Sciatic nerve (tissue), 2 donors: ENCODE data around the gene SVIL. TPM values are rescaled to one million over a fixed set of nuclear protein-coding genes. Genes with fewer than 3 reads are reported as not detected.
"Not testable (repeated sequence)": the region's sequence is repeated elsewhere in the genome, so short reads cannot be mapped to it uniquely, and the experiment has no call there.

Experiments used
- ATAC-seq: fragments of 200-7000 bp; cut with Tn5 transposase; one replicate; pipeline ENCODE4 v1.9.1; 2020; ENCODE audit warnings: mild to moderate bottlenecking, moderate library complexity
- DNase-seq: peaks from one replicate; pipeline ENCODE4 v3.0.0-alpha.2; 2020; ENCODE audit warnings: low spot score
- intact Hi-C: fragments of 100-400 bp; cut with DNase I; formaldehyde crosslinking; loops from one replicate; pipeline ENCODE4 v1.14.2; 2022
- total RNA-seq: library from RNA; stranded (reverse); fragmentation: NEBNext Ultra II Directional; extraction: Animal tissue kit (Norgen Biotek cat#: 25700); gene quantifications from one replicate; pipeline ENCODE4 v1.2.1, GENCODE V29; 2021
- donor health status: DM: no; HTN: no; CAD: no.
- donor health status: DM: no; HTN: no; CAD: no.

SVIL gene
- total RNA-seq, 1 donor from 2014 or later: 34.5 TPM

DNA sequence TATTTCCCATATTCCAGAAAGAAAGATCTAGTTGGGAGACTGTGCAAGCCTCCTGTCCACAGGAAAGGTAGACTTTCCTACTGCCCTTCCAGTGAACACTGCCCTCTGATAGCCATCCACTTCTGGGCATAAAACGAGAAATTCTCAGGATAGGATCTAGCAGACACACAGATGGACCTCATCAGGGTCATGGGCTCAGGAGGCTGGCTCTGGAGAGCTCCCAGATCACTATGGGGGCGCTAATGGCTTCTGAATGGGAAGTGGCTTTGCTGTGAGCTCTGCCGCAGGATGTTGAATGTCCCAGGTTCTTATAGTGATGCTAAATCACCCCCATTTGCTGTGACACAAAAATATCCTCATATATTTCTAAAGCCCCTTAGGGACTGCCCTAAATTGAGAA is 77.1 kb downstream of the SVIL start:
- no peak for ATAC-seq
- DNase-seq: no peak
- intact Hi-C loops: no loop called here

DNA sequence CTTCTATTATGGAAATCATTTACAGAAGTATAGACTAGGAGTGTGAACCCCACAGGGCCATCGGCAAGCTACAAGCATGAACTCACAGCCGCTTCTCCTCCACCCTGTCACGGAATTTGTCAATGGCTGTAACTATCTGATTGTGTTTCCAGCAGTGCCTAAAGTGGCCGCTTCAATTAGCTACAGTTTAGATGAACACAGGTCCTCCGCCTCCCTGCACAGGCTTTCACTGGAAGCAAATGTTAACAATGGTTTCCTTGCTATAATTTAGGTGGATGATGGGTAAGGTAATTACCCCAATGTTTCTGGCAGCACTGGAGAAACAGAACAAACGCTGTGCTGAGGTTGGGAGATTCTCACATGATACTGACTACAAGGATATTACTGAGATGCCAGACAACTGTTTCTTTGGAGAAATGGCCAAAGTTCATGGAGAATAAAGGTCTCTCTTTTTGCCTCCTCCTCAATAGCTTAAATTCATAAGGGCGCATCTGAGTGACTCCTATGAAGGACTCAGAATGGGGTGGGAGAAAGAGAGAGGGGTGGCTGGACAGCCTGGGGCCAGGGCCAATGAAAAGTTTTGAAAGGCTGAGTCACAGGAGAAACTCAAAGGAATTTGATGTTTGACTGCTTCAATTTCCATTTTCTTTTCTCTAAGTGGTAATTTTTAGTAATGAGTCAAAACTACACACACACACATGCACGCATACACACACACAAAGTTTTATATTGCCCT is 78.9 kb downstream of the SVIL start:
- ATAC-seq (peak; percentile 79), DNase-seq (no peak)
- intact Hi-C loops: no loop called here

DNA sequence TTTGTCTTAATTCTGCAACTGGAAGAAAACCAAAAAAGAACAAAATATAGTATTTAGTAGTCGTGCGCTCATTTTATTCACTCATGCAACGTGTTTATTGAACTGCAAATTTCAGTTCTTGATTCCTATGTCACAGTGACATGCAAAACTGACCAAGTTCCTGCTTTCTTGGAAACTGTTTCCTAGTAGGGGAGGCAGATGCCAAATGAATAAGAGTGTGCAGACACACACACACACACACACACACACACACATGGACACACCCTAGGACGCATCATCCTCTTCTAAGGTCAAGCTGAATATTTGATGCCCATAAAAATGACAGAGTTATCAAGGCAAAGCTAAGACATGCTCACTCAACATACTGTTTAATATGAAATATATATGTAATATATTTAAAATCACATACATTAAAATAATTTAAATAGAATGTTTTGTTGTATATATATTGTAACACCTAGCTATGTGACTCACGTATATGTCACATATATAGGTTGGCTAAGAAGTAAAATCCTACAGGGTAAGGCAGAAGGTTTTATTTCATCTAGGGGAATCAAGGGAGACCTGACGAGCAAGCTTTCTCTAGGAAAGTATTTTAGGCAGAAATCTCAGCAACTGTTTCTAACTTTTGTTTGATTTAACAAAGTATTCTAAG is 79.6 kb downstream of the SVIL start:
- no peak for ATAC-seq
- no peak for DNase-seq
- intact Hi-C loops: no loop called here

DNA sequence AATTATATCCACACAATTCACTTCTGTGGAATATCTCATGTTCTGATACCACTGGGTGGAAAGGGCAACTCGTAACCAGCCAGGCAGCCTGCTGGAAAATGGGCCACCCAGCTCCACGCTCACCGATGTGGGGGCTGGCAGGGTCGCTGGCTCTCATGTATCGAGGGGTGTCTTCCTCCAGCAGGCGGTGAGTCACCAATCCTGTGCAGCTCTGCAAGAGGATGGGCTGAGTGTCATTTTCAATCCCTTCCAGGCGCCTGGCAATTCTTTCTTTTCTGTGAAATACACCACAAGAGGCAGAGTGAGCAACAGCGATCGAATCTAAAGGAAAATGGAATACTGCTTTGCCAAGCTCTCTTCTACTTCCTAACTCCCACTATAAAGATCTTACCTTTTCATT is 80.1 kb downstream of the SVIL start:
- intact Hi-C loops: no loop called here
- ATAC-seq (no peak), DNase-seq (no peak)

DNA sequence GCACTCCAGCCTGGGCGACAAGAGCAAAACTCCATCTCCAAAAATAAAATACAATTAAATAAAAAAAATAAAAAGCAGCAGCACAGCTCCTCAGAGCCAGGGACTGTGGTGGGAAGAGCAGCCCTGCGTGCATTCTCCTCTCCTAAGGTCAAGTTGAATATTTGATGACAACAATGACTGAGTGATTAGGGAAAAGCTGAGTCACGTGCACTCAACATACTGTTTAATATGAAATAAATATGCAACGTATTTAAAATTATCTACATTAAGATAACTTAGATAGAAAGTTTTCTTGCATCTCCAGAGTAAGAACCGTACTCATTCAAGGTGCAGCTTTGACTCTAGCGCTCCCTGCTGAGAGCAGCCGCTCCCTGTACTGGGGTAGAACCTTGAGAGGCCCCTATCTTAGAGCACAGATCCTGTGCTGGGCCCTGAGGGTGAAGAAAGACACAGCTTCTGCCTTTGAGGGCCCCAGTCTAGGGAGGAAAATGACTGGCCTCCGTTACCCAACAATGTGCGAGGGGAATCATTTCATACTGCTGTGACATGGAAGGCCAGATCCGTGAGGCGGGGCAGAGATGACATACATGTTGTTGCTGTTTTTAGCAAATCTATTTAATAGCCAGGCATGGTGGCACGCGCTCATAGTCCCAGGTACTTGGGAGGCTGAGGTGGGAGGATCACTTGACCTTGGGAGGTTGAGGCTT is 81.1 kb downstream of the SVIL start:
- intact Hi-C loops: no loop called here
- ATAC-seq (no peak), DNase-seq (no peak)

DNA sequence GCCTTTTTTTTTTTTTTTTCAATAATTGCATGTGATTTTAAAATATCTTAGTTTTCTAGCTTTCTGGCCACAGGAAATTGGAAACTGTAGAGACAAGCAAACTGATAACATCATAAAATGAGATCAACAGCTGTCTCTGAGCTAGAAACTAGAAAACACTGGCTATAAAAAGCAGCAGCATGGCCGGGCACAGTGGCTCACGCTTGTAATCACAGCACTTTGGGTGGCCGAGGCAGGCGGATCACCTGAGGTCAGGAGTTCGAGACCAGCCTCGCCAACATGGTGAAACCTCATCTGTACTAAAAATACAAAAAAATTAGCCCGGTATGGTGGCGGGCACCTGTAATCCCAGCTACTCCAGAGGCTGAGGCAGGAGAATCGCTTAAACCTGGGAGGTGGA is 81.7 kb downstream of the SVIL start:
- DNase-seq, ATAC-seq, intact Hi-C loops: not testable (repeated sequence)

DNA sequence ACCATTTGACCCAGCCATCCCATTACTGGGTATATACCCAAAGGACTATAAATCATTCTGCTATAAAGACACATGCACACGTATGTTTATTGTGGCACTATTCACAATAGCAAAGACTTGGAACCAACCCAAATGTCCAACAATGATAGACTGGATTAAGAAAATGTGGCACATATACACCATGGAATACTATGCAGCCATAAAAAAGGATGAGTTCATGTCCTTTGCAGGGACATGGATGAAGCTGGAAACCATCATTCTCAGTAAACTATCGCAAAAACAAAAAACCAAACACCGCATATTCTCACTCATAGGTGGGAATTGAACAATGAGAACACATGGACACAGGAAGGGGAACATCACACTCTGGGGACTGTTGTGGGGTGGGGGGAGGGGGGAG is 85.3 kb downstream of the SVIL start:
- DNase-seq, intact Hi-C loops, ATAC-seq: not testable (repeated sequence)

DNA sequence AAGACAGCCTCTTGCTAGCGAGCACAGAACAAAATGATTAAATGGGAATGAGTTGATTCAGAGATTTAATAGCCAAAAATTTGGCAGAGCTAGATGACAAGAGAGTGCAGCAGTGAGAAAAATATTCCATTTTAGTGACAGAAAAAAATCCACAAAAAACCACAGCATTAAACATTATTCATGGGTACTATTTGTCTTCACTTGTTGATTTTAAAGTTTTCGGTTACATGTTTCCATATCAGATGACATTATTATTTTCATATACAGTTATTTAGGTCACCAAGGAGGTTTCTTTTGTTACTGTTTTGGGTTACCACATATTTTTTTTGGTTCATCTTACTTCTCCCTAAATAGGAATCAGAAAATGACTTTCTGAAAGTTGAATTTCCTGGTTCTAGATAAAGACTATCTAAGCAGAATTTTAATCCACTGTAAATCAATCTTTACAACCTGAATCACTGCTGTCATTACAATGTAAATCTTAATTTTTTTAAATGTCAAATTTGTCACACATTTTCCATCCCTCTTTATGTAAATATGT is 87.9 kb downstream of the SVIL start:
- intact Hi-C loops: no loop called here
- no peak for DNase-seq
- ATAC-seq: no peak

DNA sequence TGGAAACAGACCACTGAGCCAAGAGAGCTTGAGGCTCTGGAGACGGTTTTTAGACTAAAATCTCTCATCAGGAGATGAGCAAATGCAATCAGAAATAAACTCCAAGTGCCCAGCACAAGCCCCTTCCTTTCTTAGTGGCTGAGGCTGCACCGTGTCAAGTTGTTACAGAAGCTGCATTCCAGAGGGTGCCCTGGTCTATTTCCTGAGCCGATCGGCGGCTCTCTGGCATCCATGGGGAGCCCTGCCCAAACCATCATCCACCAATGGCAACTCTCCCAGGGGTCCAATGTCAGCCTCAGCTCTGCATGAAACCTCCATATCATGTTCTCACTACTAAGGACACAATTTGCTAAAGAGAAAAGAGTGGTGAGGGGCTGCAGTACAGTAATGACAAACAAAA is 89.6 kb downstream of the SVIL start:
- DNase-seq: no peak
- intact Hi-C loops: no loop called here
- ATAC-seq: no peak

DNA sequence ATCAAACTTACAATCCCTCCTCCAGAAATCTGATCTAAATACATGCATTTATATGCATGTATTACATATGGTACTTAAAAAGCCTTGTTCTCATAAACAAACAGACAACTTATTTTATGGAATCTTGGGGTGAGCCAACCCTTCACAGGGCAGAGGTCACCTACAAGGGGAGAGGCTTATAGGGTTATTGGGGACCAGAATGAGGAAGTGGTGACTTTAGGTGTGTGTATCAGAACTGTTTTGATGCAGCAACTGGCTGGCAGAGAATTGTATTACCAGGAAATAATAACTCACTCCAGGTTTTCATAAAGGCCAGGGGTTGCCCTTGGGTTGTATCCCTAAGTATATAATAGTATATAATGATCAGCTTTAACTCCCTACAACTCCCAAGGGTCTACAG is 91.1 kb downstream of the SVIL start:
- DNase-seq (no peak), ATAC-seq (no peak)
- intact Hi-C loops: no loop called here

DNA sequence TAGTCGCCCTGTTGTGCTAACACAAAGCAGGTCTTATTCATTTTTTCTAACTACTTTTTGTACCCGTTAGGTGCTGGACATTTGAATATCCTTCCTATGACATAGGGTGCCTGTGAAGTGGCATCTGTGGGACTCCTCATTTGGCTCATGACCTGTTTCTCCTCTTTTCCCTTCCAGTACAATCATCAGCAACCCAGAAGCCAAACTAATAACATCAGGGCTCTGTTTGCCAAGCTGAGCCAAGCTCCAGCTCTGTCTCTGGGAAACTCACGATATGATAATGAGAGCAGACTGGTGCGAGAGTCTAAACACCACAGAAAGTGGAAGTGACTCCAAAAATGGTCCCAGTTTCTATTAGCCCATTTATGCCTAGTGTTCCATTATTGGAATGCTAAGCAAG is 92.0 kb downstream of the SVIL start:
- DNase-seq (no peak), ATAC-seq (no peak)
- intact Hi-C loops: no loop called here

DNA sequence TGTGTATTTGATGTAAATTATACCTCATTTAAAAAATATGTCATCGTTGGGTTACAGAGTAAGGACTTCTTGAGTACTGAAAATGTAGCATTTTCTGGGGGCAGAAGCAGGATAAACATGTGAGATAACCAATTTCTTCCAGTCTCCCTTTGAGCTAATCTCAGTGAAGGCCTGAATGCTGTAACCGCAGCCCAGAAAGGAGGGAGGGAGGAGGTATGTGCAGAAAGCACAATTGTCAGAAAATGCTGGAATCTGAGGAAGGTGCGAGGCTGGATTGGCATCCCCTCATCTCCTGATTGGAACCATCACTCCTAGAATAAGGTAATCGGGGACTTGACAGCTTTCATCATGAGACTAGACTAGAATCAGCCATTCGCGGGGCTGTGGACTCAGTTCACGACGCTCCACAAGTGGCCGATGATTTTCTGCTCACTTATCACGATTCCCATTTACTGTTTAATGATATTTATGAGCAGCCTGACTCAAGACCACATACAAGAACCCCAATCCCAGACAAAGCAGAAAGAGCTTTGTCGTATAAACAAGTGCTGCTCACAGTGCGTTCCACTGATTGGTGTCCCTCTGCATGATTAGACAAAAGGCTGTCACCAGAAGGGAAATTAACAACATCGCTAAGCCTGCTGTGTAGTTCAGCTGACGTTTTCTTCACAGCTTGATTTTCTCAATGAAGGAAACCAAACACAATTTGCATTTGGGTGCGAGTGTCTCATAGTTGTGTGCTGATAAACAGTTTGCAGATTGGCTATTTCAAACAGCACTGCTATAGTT is 93.2 kb downstream of the SVIL start:
- ATAC-seq: no peak
- intact Hi-C loops: no loop called here
- no peak for DNase-seq

DNA sequence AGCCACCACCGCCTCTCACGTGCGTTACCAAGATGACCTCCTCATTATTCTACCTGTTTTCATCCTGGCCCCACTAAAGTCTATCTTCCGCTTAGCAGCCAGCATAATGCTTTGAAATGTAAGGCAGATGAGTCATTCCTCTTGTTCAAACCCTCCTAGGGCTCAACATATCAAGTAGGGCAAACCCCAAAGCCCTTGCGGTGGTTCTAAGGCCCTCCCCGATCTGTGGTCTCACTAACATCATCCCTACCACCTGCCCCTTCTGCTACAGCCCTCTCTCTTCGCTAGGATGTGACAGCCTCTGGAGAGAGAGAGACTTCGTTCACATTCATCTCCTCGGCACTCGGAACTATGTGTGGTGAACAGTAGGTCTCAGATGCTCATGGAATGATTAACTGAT is 94.8 kb downstream of the SVIL start:
- intact Hi-C loops: no loop called here
- ATAC-seq (no peak), DNase-seq (no peak)

DNA sequence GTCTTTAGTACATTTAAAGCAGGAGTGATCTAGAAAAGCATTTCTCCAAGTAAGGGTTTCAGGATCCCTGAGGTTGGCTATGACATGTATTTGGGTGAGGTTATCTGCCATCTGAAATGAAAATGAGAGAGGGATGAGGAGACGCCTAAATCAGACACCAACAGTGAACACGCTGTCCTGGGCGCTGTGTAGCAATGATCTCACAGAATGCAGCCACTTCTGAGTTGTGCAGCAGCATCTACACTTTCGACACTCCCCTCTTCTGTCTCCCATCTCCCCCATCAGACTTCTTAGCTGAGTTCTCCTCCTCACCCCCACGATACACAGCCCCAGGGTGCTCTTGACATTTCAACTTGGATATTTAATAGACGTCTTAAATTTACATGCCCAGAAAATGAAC is 95.4 kb downstream of the SVIL start:
- ATAC-seq (no peak), DNase-seq (no peak)
- intact Hi-C loops: no loop called here

DNA sequence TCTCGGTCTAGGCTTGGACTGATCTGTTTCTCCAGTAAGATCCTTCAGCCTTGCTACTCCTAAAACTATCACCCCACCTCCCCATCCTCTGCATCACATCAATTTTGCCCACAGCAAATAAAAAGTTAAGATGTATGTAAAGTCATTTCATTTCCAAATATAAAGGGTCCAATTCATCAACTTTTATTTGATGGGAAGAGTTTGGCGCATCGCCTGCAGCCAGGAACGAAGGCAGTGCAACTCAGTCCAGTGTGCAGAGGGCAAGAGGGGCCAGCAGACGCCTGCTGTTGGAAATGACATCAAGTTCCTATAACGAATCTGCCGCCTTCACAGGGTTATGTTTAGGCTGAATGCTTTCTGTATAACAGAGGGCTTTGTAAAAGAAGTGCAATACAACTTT is 97.0 kb downstream of the SVIL start:
- ATAC-seq: no peak
- DNase-seq: no peak
- intact Hi-C loops: no loop called here

DNA sequence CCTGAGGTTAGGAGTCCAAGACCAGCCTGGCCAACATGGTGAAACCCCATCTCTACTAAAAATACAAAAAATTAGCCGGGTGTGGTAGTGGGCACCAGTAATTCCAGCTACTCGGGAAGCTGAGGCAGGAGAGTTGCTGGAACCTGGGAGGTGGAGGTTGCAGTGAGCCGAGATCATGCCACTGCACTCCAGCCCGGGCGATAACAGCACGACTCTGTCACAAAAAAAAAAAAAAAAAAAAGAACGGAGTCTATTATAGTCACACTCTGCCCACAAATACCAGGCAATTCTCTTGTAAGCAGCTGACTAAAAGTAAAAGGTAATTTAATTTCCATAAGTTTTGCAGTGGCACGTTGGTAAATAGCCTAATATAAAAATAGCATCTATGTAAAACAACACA is 98.1 kb downstream of the SVIL start:
- DNase-seq, intact Hi-C loops, ATAC-seq: not testable (repeated sequence)

DNA sequence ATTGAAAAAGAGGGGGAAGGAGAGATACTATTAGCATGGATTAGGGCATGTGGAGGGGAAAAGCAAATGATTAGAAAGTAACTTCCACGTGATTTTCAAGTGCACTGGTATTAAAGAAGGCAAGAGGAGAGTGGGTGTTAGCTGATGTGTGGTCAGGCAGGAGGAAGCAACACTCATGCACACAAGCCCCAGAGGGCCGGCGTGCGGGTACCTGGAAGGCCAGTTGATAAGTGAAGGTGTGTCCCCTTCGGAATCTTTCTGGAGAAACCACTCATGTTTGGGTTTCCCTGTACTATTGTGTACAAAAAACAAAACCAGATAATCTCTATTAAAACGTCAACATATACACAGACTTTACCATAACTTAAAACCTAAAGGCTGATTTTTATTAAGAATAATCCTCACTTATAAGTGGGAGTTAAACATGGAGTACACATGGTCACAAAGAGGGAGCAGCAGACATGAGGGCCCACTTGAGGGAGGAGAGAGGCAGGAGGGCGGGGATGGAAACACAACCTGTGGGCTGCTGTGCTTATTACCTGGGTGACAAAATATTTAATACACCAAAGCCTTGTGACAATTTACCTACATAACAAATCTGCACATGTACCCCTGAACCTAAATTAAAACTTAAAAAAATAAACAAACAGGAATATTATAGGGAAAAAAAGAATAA is 98.9 kb downstream of the SVIL start:
- no peak for DNase-seq
- no peak for ATAC-seq
- intact Hi-C loops: no loop called here

DNA sequence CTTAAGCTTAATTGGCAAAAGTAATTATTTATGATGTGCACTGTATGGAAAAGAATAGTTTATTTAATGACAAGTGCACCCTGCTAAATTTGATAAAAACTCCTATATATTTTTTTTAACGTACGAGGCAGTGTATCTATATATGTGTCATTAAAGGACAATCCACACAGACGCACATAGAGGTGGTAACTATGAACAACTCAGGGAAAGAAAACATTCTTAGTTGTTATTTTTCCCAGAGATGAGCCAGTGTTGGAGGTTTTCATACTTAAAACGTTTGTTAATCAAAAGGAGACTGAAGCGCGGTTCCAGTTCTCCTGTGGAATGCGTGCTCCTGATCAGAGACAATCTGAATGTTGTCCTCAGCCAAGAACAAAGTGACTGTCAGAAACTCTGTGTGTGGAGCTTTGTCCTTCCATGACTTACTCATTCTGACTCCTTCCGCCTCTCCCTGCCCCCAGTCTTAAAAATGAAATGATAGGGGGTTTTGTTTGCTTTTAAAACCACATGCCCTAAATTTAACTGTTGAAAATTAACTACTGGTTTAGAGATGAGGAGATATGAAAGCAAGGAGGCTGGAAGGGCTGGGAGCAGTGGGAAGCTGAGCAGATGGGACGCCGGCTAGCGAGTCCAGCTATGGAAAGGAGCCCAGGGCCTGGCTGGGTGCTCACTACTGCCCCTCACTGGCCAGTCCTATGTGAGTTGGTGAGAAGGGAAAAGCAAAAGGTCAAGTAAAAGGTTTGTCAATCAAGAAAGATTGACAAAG is 99.6 kb downstream of the SVIL start:
- intact Hi-C loops: no loop called here
- DNase-seq (peak; percentile 80), ATAC-seq (peak; percentile 82)
